Measurements from ENCODE around the gene GRIK3. TPM values are rescaled to one million over a fixed set of nuclear protein-coding genes. Genes with fewer than 3 reads are reported as not detected.
"Not testable (repeated sequence)": the region's sequence is repeated elsewhere in the genome, so short reads cannot be mapped to it uniquely, and the experiment has no call there.

The GRIK3 gene
- total RNA-seq (ENCODE audit: insufficient read depth, low replicate concordance): 3.9 TPM

- DNase-seq (ENCODE audit: low spot score): no peak
Observed at GRCh38 chr1:37034121-37035013, at the start of gene GRIK3. Gene GRIK3, minus strand, starts transcription at chr1:37034515. Its CDS starts 407 bp downstream, at chr1:37034108.

- DNase-seq (ENCODE audit: low spot score): no peak
Observed at GRCh38 chr1:37084013-37084412, 49.7 kb upstream of the GRIK3 start.

GRCh38 chr1:37083603-37084002, 49.3 kb upstream of the GRIK3 start:
- no peak for DNase-seq (ENCODE audit: low spot score)

GRCh38 chr1:37080296-37080986, 46.1 kb upstream of the GRIK3 start:
- DNase-seq (ENCODE audit: low spot score): not testable (repeated sequence)

GRCh38 chr1:37078866-37079265, 44.6 kb upstream of the GRIK3 start:
- no peak for DNase-seq (ENCODE audit: low spot score)

GRCh38 chr1:37076168-37076567, 41.9 kb upstream of the GRIK3 start:
- no peak for DNase-seq (ENCODE audit: low spot score)

- peak; percentile 10 for DNase-seq (ENCODE audit: low spot score)
Observed at GRCh38 chr1:37073854-37074379, 39.6 kb upstream of the GRIK3 start.

GRCh38 chr1:37073152-37073853, 39.0 kb upstream of the GRIK3 start:
- no peak for DNase-seq (ENCODE audit: low spot score)

GRCh38 chr1:37071829-37072228, 37.5 kb upstream of the GRIK3 start:
- DNase-seq (ENCODE audit: low spot score): no peak

GRCh38 chr1:37070126-37070525, 35.8 kb upstream of the GRIK3 start:
- no peak for DNase-seq (ENCODE audit: low spot score)

- DNase-seq (ENCODE audit: low spot score): no peak
Observed at GRCh38 chr1:37069406-37069805, 35.1 kb upstream of the GRIK3 start.

- DNase-seq (ENCODE audit: low spot score): no peak
Observed at GRCh38 chr1:37068897-37069296, 34.6 kb upstream of the GRIK3 start.

GRCh38 chr1:37068260-37068659, 33.9 kb upstream of the GRIK3 start:
- DNase-seq (ENCODE audit: low spot score): no peak

GRCh38 chr1:37064039-37064438, 29.7 kb upstream of the GRIK3 start:
- no peak for DNase-seq (ENCODE audit: low spot score)

GRCh38 chr1:37059346-37059745, 25.0 kb upstream of the GRIK3 start:
- DNase-seq (ENCODE audit: low spot score): no peak

GRCh38 chr1:37058424-37058988, 24.2 kb upstream of the GRIK3 start:
- no peak for DNase-seq (ENCODE audit: low spot score)

GRCh38 chr1:37056325-37056724, 22.0 kb upstream of the GRIK3 start:
- DNase-seq (ENCODE audit: low spot score): no peak

- no peak for DNase-seq (ENCODE audit: low spot score)
Observed at GRCh38 chr1:37055631-37056030, 21.3 kb upstream of the GRIK3 start.

- no peak for DNase-seq (ENCODE audit: low spot score)
Observed at GRCh38 chr1:37053173-37053572, 18.9 kb upstream of the GRIK3 start.

- no peak for DNase-seq (ENCODE audit: low spot score)
Observed at GRCh38 chr1:37052120-37052519, 17.8 kb upstream of the GRIK3 start.

- no peak for DNase-seq (ENCODE audit: low spot score)
Observed at GRCh38 chr1:37051346-37051745, 17.0 kb upstream of the GRIK3 start.

- no peak for DNase-seq (ENCODE audit: low spot score)
Observed at GRCh38 chr1:37047542-37047941, 13.2 kb upstream of the GRIK3 start.
